Prostate gland (tissue), 2 donors: ENCODE measurements around the gene B3GALT6. TPM values are rescaled to one million over a fixed set of nuclear protein-coding genes. Genes with fewer than 3 reads are reported as not detected.
A peak's percentile ranks its signal among the peaks of the same experiment; 100 is the strongest.

ENCODE experiments used
- DNase-seq: peaks from one replicate; pipeline ENCODE4 v3.0.0-alpha.2; 2019; ENCODE audit warnings: low spot score
- H3K27ac ChIP-seq, 2 donors: fragments of 200-600 bp; sonication (generic); 2 replicates each; pipeline ENCODE4 v1.5.1; 2017 to 2019
- H3K27me3 ChIP-seq: fragments of 200-600 bp; sonication (generic); replicated peaks from 2 replicates; pipeline ENCODE4 v1.5.1; 2019; ENCODE audit not compliant: insufficient read depth
- H3K36me3 ChIP-seq, 2 donors: fragments of 200-600 bp; sonication (generic); 1 replicate in 1 of 2; 2 replicates in 1 of 2; pipeline versions ENCODE4 v1.5.1 to v1.8.1; 2017 to 2019
- H3K4me1 ChIP-seq: fragments of 200-600 bp; sonication (generic); replicated peaks from 2 replicates; pipeline ENCODE4 v1.5.1; 2019
- H3K4me3 ChIP-seq, 2 donors: fragments of 200-600 bp; sonication (generic); 2 replicates each; pipeline ENCODE4 v1.5.1; 2017 to 2019
- H3K9me3 ChIP-seq: fragments of 200-600 bp; sonication (generic); 2 replicates; pipeline ENCODE4 v1.5.1; 2017
- POLR2A ChIP-seq: fragments of 450-650 bp; IDR thresholded peaks from one replicate; pipeline ENCODE4 v1.6.1; 2016; ENCODE audit warnings: antibody characterized with exemption, mild to moderate bottlenecking
- POLR2AphosphoS5 ChIP-seq: sonication (generic); formaldehyde crosslinking; IDR thresholded peaks from one replicate; pipeline ENCODE4 v1.6.1; 2017; ENCODE audit warnings: antibody characterized with exemption
- WGBS: methylation state at CpG from one replicate; pipeline ENCODE4 v1.1.5; 2018; 5-methylcytosine and 5-hydroxymethylcytosine counted together
- intact Hi-C: fragments of 100-400 bp; cut with DNase I; formaldehyde crosslinking; loops from one replicate; pipeline ENCODE4 v1.14.2; 2022
- total RNA-seq, 2 donors: library from RNA; depleted of rRNA; stranded (reverse); fragments of >200 nt; gene quantifications; one replicate each; pipeline ENCODE4 v1.1.0, GENCODE V29; 2016
- TF ChIP-seq, protein P1 (sequence below), 4 experiments: fragments of 200-600 bp in 2 of 4; fragments of 450-650 bp in 2 of 4; sonication (generic) in 2 of 4; IDR thresholded peaks; 1 replicate in 3 of 4; 2 replicates in 1 of 4; pipeline ENCODE4 v1.5.1; 2016 to 2019; ENCODE audit warnings: antibody characterized with exemption in 4 of 4, mild to moderate bottlenecking in 2 of 4, moderate library complexity in 2 of 4

The B3GALT6 gene
- total RNA-seq, 2 donors from 2014 or later: 29.6 to 41.5 TPM

- no peaks in the 10 kb centered on the region for H3K27me3 ChIP-seq
- intact Hi-C loops: no loop called here
- 93% methylated on average over 31 of the region's 31 CpGs for WGBS
- H3K4me3 ChIP-seq: no peak overlapping the region
- H3K36me3 ChIP-seq: no peaks in the 10 kb centered on the region
- DNase-seq: no peak
- H3K9me3 ChIP-seq: no peaks in the 10 kb centered on the region
- peaks cover 4% of the 10 kb centered on the region for H3K4me1 ChIP-seq
- TF ChIP-seq POLR2A: no peak
- TF ChIP-seq, protein P1, sequence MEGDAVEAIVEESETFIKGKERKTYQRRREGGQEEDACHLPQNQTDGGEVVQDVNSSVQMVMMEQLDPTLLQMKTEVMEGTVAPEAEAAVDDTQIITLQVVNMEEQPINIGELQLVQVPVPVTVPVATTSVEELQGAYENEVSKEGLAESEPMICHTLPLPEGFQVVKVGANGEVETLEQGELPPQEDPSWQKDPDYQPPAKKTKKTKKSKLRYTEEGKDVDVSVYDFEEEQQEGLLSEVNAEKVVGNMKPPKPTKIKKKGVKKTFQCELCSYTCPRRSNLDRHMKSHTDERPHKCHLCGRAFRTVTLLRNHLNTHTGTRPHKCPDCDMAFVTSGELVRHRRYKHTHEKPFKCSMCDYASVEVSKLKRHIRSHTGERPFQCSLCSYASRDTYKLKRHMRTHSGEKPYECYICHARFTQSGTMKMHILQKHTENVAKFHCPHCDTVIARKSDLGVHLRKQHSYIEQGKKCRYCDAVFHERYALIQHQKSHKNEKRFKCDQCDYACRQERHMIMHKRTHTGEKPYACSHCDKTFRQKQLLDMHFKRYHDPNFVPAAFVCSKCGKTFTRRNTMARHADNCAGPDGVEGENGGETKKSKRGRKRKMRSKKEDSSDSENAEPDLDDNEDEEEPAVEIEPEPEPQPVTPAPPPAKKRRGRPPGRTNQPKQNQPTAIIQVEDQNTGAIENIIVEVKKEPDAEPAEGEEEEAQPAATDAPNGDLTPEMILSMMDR (IDR thresholded peaks at IDR 0.05): no peak
- TF ChIP-seq POLR2AphosphoS5: no peak
- no peak overlapping the region for H3K27ac ChIP-seq
Observed at GRCh38 chr1:1210726-1211540, 21.1 kb upstream of the B3GALT6 start.

- intact Hi-C loops: no loop called here
- 91% methylated on average over 27 of the region's 28 CpGs for WGBS
Observed at GRCh38 chr1:1211541-1212441, 20.2 kb upstream of the B3GALT6 start.

DNA sequence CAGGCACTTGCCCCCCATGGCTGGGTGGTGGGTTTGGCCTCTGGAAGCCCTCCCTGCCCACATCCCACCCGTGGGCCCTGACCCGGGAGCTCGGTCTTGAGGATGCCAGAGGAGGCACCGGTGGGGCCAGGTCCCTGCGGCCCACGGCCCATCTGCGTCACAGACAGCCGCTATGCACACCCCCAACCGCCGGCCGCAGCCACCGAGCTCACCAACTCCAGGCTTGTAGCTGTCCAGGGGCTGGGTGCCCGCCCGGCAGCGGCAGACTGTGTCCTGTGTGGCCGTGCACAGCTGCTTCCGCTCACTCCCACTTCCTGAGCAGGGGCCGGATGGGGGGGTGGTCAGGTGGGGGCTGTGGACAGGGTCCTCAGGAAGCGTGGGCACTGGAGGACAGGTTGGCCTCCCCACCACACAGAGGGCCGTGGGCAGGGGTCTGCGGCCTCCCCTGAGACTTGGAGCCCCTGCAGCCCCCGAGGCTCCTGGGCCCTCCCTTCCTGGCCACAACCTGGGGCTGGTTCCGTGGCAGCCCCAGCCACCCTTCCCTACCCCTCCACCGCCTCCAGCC is 19.2 kb upstream of the B3GALT6 start:
- TF ChIP-seq, protein P1 (IDR thresholded peaks at IDR 0.05): no peak
- TF ChIP-seq POLR2A: no peak
- TF ChIP-seq POLR2AphosphoS5: no peak
- peak overlapping the region; percentile 12 to 16 for H3K4me3 ChIP-seq
- no peaks in the 10 kb centered on the region for H3K9me3 ChIP-seq
- H3K27ac ChIP-seq: no peak overlapping the region
- peaks cover 0 to 10% of the 10 kb centered on the region in 2 donors for H3K36me3 ChIP-seq
- WGBS: 51% methylated on average over 11 of the region's 24 CpGs
- no peaks in the 10 kb centered on the region for H3K4me1 ChIP-seq
- H3K27me3 ChIP-seq: no peaks in the 10 kb centered on the region
- no peak for DNase-seq
- intact Hi-C loops: no loop called here

More at GRCh38 chr1:1211541-1212441, 20.2 kb upstream of the B3GALT6 start:
- H3K4me3 ChIP-seq: peak overlapping the region in 1 of 2 donors; percentile 16
- DNase-seq: no peak
- H3K27ac ChIP-seq: no peak overlapping the region
- H3K27me3 ChIP-seq: no peaks in the 10 kb centered on the region
- no peaks in the 10 kb centered on the region for H3K9me3 ChIP-seq
- peaks cover 0 to under 1% of the 10 kb centered on the region in 2 donors for H3K36me3 ChIP-seq
- TF ChIP-seq POLR2A: no peak
- TF ChIP-seq, protein P1 (IDR thresholded peaks at IDR 0.05): no peak
- no peak for TF ChIP-seq POLR2AphosphoS5
- H3K4me1 ChIP-seq: no peaks in the 10 kb centered on the region

DNA sequence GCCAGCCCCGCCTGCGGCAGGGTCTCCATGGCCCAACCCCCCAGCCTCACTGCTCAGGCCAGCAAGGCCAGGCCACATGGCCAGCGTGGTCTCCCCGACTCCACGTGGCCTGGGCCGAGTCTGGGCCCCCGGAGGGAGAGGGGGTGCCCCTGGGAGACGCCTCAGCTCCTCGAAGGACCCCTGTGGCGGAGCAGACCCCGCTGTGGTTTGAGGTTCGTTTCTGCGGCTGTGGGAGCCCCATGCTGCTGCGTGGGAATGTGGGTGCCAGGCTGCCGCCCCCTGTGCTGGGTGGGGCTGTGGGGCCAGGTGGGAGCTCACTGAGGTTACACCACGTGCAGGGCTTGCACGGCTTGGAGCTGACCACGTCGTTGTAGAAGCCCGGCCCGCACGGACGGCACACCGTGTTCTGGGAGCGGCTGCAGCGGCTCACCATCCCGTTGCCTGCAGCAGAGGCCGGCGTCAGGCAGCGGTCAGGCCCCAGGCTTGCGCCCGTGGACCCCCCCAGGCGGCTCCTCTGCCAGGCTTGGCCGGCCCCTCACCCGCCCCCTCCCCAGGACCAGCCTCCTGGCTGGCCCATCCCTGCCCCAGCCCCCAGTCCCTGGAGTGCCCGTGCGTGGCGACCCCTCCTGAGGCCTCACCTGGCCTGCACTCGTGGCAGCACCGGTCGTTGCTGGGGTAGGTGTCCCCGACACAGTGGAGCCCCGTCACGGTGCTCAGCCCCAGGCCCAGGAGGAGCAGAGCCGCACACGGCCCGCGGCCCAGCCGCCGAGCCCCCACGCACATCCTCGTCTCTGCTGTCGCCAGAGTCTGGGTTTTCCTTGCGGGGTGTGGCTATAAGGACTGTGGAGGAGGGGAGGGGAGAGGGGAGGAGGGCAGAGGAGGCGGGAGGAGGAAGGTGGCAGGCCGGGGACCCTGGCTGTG is 18.4 kb upstream of the B3GALT6 start, which contains the start of gene TNFRSF4:
Gene TNFRSF4, minus strand, starts transcription at position 809 of the 921 bp plus-strand sequence. Its CDS starts 26 bp downstream, at position 783.
- H3K27me3 ChIP-seq: no peaks in the 10 kb centered on the region
- no peaks in the 10 kb centered on the region for H3K4me1 ChIP-seq
- intact Hi-C loops: no loop called here
- peaks cover 0 to 10% of the 10 kb centered on the region in 2 donors for H3K36me3 ChIP-seq
- 61% methylated on average over 55 of the region's 56 CpGs for WGBS
- H3K27ac ChIP-seq: no peak within 1 kb of the TSS
- H3K4me3 ChIP-seq: no peak within 1 kb of the TSS
- H3K9me3 ChIP-seq: no peaks in the 10 kb centered on the region
- TF ChIP-seq POLR2A: no peak
- no peak for TF ChIP-seq POLR2AphosphoS5
- TF ChIP-seq, protein P1 (IDR thresholded peaks at IDR 0.05): no peak
- no peak for DNase-seq
